ENCODE measurements around the gene BPHL.

The BPHL gene

DNA sequence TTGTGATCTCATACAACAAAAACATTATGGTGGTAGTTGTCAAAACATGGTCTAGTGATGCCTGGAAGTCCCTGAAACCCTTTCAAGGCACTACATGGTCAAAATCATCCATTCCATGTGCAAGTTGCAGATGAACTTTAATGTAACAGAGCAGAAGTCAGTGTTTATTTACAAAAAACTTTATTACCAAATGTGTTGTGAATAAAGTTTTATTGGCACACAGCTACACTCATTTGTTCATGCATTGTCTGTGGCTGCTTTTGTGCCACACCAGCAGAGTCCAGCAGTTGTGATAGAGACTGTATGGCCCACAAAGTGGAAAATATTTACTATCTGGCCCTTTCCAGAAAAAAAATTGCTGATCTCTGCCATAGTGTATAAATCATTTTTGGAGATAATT is 82.2 kb downstream of the BPHL start:
- TF ChIP-seq, protein P1, sequence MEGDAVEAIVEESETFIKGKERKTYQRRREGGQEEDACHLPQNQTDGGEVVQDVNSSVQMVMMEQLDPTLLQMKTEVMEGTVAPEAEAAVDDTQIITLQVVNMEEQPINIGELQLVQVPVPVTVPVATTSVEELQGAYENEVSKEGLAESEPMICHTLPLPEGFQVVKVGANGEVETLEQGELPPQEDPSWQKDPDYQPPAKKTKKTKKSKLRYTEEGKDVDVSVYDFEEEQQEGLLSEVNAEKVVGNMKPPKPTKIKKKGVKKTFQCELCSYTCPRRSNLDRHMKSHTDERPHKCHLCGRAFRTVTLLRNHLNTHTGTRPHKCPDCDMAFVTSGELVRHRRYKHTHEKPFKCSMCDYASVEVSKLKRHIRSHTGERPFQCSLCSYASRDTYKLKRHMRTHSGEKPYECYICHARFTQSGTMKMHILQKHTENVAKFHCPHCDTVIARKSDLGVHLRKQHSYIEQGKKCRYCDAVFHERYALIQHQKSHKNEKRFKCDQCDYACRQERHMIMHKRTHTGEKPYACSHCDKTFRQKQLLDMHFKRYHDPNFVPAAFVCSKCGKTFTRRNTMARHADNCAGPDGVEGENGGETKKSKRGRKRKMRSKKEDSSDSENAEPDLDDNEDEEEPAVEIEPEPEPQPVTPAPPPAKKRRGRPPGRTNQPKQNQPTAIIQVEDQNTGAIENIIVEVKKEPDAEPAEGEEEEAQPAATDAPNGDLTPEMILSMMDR (IDR thresholded peaks at IDR 0.05; ENCODE audit: low read length, missing control alignments) = no peak
- no peak overlapping the region for H3K4me3 ChIP-seq (replicated peaks; ENCODE audit: low read depth, low read length)
- DNase-seq (ENCODE audit: low read depth) = no peak

DNA sequence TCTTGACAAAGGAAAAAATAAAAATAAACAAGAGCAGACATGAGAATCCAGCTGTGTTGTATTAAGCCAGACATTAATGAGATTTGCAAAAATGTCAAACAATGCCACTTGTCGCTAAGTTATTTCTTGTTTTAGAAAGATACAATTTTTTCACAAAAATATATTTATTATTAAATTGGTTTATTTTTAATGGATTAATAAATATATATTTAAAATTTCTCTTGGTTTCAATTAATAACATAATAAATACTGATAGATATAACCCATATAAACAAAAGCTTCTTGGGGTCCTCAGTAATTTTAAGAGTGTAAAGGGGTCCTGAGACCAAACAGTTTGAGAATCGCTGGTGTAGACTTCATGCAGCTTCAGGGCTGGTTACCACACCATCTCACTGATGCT is 82.9 kb downstream of the BPHL start:
- TF ChIP-seq, protein P1 (IDR thresholded peaks at IDR 0.05; ENCODE audit: low read length, missing control alignments) = no peak
- H3K4me3 ChIP-seq (replicated peaks; ENCODE audit: low read depth, low read length) = no peak overlapping the region
- no peak for DNase-seq (ENCODE audit: low read depth)

Data from fibroblast of pulmonary artery (primary cell).